Naive thymus-derived CD4-positive, alpha-beta T cell (primary cell): ENCODE results near the gene GRIK1. TPM values are rescaled to one million over a fixed set of nuclear protein-coding genes. Genes with fewer than 3 reads are reported as not detected.

Source experiments
- ATAC-seq: fragments of 150-1000 bp; cut with Tn5 transposase; 2 replicates; pipeline ENCODE4 v1.10.0; 2021; ENCODE audit warnings: mild to moderate bottlenecking, moderate library complexity
- CTCF ChIA-PET: fragments of 350-600 bp; sonication (Branson Sonifier 250); formaldehyde crosslinking; loops from one replicate; lab custom pipeline; 2021; ENCODE audit warnings: antibody characterized with exemption; lab: Charles Lee
- POLR2A ChIA-PET: fragments of 350-600 bp; sonication (Branson Sonifier 250); formaldehyde crosslinking; loops from one replicate; lab custom pipeline; 2021; ENCODE audit warnings: antibody characterized with exemption, inconsistent platforms; lab: Charles Lee
- DNase-seq, 9 donors: peaks; one replicate each; pipeline versions ENCODE4 v3.0.0 to v3.0.0-alpha.2; 2020 to 2022; ENCODE audit warnings: mixed read lengths in 1 of 9
- H3K27ac ChIP-seq: one replicate; pipeline ENCODE4 v1.7.0; 2013; ENCODE audit warnings: mild to moderate bottlenecking, low read depth, low read length, moderate library complexity
- H3K27me3 ChIP-seq, 2 donors: one replicate each; pipeline ENCODE4 v1.7.0; 2013; ENCODE audit warnings: low read length in 2 of 2, mild to moderate bottlenecking in 2 of 2, moderate library complexity in 2 of 2; ENCODE audit not compliant: control insufficient read depth in 2 of 2, insufficient read depth in 2 of 2
- H3K36me3 ChIP-seq, 3 experiments: 1 replicate in 2 of 3; 2 replicates in 1 of 3; pipeline ENCODE4 v1.7.0; 2013; ENCODE audit warnings: low read length in 3 of 3, mild to moderate bottlenecking in 3 of 3, moderate library complexity in 1 of 3; ENCODE audit not compliant: insufficient read depth in 3 of 3, control insufficient read depth in 2 of 3
- H3K4me1 ChIP-seq, 2 donors: one replicate each; pipeline ENCODE4 v1.7.0; 2013; ENCODE audit warnings: low read length in 2 of 2, mild to moderate bottlenecking in 2 of 2, moderate library complexity in 1 of 2; ENCODE audit not compliant: control insufficient read depth in 2 of 2, insufficient read depth in 2 of 2
- H3K4me3 ChIP-seq: 2 replicates; pipeline ENCODE4 v1.7.0; 2013; ENCODE audit warnings: mild to moderate bottlenecking, low read length
- H3K9me3 ChIP-seq, 3 experiments: 1 replicate in 2 of 3; 2 replicates in 1 of 3; pipeline ENCODE4 v1.7.0; 2013; ENCODE audit warnings: low read length in 3 of 3; ENCODE audit not compliant: control insufficient read depth in 2 of 3
- H3K27ac Mint-ChIP-seq, 9 donors: one replicate each; pipeline ENCODE4 v1.8.0; 2020 to 2022; ENCODE audit warnings: mixed read lengths in 9 of 9, mild to moderate bottlenecking in 8 of 9, moderate library complexity in 5 of 9, inconsistent platforms in 2 of 9
- H3K27me3 Mint-ChIP-seq, 5 donors: one replicate each; pipeline ENCODE4 v1.8.0; 2021 to 2022; ENCODE audit warnings: mixed read lengths in 5 of 5, mild to moderate bottlenecking in 1 of 5
- H3K36me3 Mint-ChIP-seq, 5 donors: one replicate each; pipeline ENCODE4 v1.8.0; 2020 to 2022; ENCODE audit warnings: mixed read lengths in 5 of 5, mild to moderate bottlenecking in 3 of 5, inconsistent platforms in 1 of 5
- H3K4me1 Mint-ChIP-seq, 7 donors: one replicate each; pipeline ENCODE4 v1.8.0; 2020 to 2022; ENCODE audit warnings: mixed read lengths in 7 of 7, mild to moderate bottlenecking in 3 of 7, inconsistent platforms in 1 of 7
- H3K4me3 Mint-ChIP-seq, 10 donors: one replicate each; pipeline ENCODE4 v1.8.0; 2020 to 2022; ENCODE audit warnings: mild to moderate bottlenecking in 10 of 10, mixed read lengths in 10 of 10, moderate library complexity in 6 of 10, inconsistent platforms in 2 of 10
- H3K9me3 Mint-ChIP-seq, 11 donors: one replicate each; pipeline ENCODE4 v1.8.0; 2020 to 2022; ENCODE audit warnings: mixed read lengths in 11 of 11, mild to moderate bottlenecking in 4 of 11, inconsistent platforms in 1 of 11, moderate library complexity in 1 of 11
- intact Hi-C, 2 donors: fragments of 100-400 bp; cut with micrococcal nuclease; formaldehyde crosslinking; loops; one replicate each; pipeline ENCODE4 v1.15.1; 2023
- polyA plus RNA-seq, 2 donors: library from polyadenylated mRNA; unstranded; fragments of 300-500 nt; fragmentation: Illumina TruSeq; gene quantifications; one replicate each; pipeline ENCODE4 v1.2.3, GENCODE V29; 2021
- total RNA-seq, 6 experiments: library from RNA in 5 of 6; stranded (reverse) in 5 of 6; gene quantifications; 1 replicate in 5 of 6; 2 replicates in 1 of 6; pipeline ENCODE4 v1.2.3 and lab custom pipeline; 2021 to 2026

Gene GRIK1
- total and polyA plus RNA-seq, 7 experiments from 2014 or later, result 0.10 TPM; not detected in 6

GRCh38 chr21:29943885-29944284, 4.1 kb upstream of the GRIK1 start:
- Histone ChIP-seq H3K4me1 (no peaks in the 10 kb centered on the region), H3K4me3 (no peak overlapping the region), H3K9me3 (no peaks in the 10 kb centered on the region), H3K36me3 (no peaks in the 10 kb centered on the region), H3K27ac (no peak overlapping the region), H3K27me3 (no peaks in the 10 kb centered on the region)
- ATAC-seq, result no peak
- intact Hi-C loops, result no loop called here
- POLR2A ChIA-PET, result no interaction called here
- Mint-ChIP-seq H3K27me3 (peaks cover 20 to 48% (median 35%) of the 10 kb centered on the region in 5 donors), H3K4me3 (no peak overlapping the region), H3K36me3 (peaks cover 0 to 3% (median 0%) of the 10 kb centered on the region in 5 donors), H3K9me3 (peaks cover 0 to 20% (median 6%) of the 10 kb centered on the region in 11 donors), H3K27ac (no peak overlapping the region), H3K4me1 (peaks cover 0 to 8% (median 5%) of the 10 kb centered on the region in 7 donors)
- CTCF ChIA-PET, result no interaction called here
- no peak for DNase-seq

- Histone ChIP-seq H3K4me1 (no peaks in the 10 kb centered on the region), H3K4me3 (no peak overlapping the region), H3K36me3 (no peaks in the 10 kb centered on the region), H3K9me3 (no peaks in the 10 kb centered on the region), H3K27ac (no peak overlapping the region), H3K27me3 (no peaks in the 10 kb centered on the region)
- intact Hi-C loops, result no loop called here
- H3K27ac Mint-ChIP-seq, result no peak overlapping the region
- DNase-seq (no peak), ATAC-seq (no peak)
- no peak overlapping the region for H3K4me3 Mint-ChIP-seq
- peaks cover 0 to 3% (median 0%) of the 10 kb centered on the region in 5 donors for H3K36me3 Mint-ChIP-seq
- POLR2A ChIA-PET, result no interaction called here
- H3K4me1 Mint-ChIP-seq, result peaks cover 0 to 8% (median 5%) of the 10 kb centered on the region in 7 donors
- CTCF ChIA-PET, result no interaction called here
- peaks cover 35 to 61% (median 53%) of the 10 kb centered on the region in 5 donors for H3K27me3 Mint-ChIP-seq
- H3K9me3 Mint-ChIP-seq, result peaks cover 0 to 18% (median 6%) of the 10 kb centered on the region in 11 donors
These were observed 2.2 kb upstream of the GRIK1 start for GRCh38 chr21:29942034-29942433.

- Histone ChIP-seq H3K9me3 (no peaks in the 10 kb centered on the region), H3K36me3 (no peaks in the 10 kb centered on the region), H3K4me1 (no peaks in the 10 kb centered on the region), H3K27ac (no peak overlapping the region), H3K4me3 (no peak overlapping the region), H3K27me3 (no peaks in the 10 kb centered on the region)
- peaks cover 35 to 62% (median 58%) of the 10 kb centered on the region in 5 donors for H3K27me3 Mint-ChIP-seq
- intact Hi-C loops, result no loop called here
- H3K27ac Mint-ChIP-seq, result no peak overlapping the region
- ATAC-seq (no peak), DNase-seq (no peak)
- ChIA-PET CTCF (no interaction called here), POLR2A (no interaction called here)
- H3K4me1 Mint-ChIP-seq, result peaks cover 0 to 8% (median 5%) of the 10 kb centered on the region in 7 donors
- H3K36me3 Mint-ChIP-seq, result peaks cover 0 to 3% (median 0%) of the 10 kb centered on the region in 5 donors
- H3K4me3 Mint-ChIP-seq, result no peak overlapping the region
- peaks cover 0 to 16% (median 6%) of the 10 kb centered on the region in 11 donors for H3K9me3 Mint-ChIP-seq
These were observed 1.2 kb upstream of the GRIK1 start for GRCh38 chr21:29940991-29941390.

GRCh38 chr21:29940361-29940760, 565 bp upstream of the GRIK1 start:
- ATAC-seq (no peak), DNase-seq (no peak)
- peaks cover 0 to 3% (median 0%) of the 10 kb centered on the region in 5 donors for H3K36me3 Mint-ChIP-seq
- Histone ChIP-seq H3K4me3 (no peak overlapping the region), H3K36me3 (no peaks in the 10 kb centered on the region), H3K27ac (no peak overlapping the region), H3K27me3 (no peaks in the 10 kb centered on the region), H3K9me3 (no peaks in the 10 kb centered on the region), H3K4me1 (no peaks in the 10 kb centered on the region)
- no peak overlapping the region for H3K27ac Mint-ChIP-seq
- intact Hi-C loops, result no loop called here
- peaks cover 0 to 8% (median 5%) of the 10 kb centered on the region in 7 donors for H3K4me1 Mint-ChIP-seq
- H3K9me3 Mint-ChIP-seq, result peaks cover 0 to 16% (median 6%) of the 10 kb centered on the region in 11 donors
- CTCF ChIA-PET, result no interaction called here
- peaks cover 35 to 62% (median 58%) of the 10 kb centered on the region in 5 donors for H3K27me3 Mint-ChIP-seq
- POLR2A ChIA-PET, result no interaction called here
- peak overlapping the region in 1 of 10 donors; percentile 28 for H3K4me3 Mint-ChIP-seq

- Mint-ChIP-seq H3K4me3 (peak overlapping the region in 5 of 10 donors; percentile 3 to 35 (median 17)), H3K36me3 (peaks cover 0 to 3% (median 0%) of the 10 kb centered on the region in 5 donors), H3K4me1 (peaks cover 0 to 8% (median 5%) of the 10 kb centered on the region in 7 donors), H3K27ac (no peak overlapping the region), H3K27me3 (peaks cover 35 to 63% (median 57%) of the 10 kb centered on the region in 5 donors), H3K9me3 (peaks cover 0 to 15% (median 6%) of the 10 kb centered on the region in 11 donors)
- Histone ChIP-seq H3K27ac (no peak overlapping the region), H3K4me3 (no peak overlapping the region), H3K27me3 (no peaks in the 10 kb centered on the region), H3K4me1 (no peaks in the 10 kb centered on the region), H3K9me3 (no peaks in the 10 kb centered on the region), H3K36me3 (no peaks in the 10 kb centered on the region)
- ATAC-seq, result no peak
- intact Hi-C loops, result no loop called here
- ChIA-PET POLR2A (no interaction called here), CTCF (no interaction called here)
- no peak for DNase-seq
These were observed 482 bp downstream of the GRIK1 start for GRCh38 chr21:29939104-29939923.

GRCh38 chr21:29938776-29939103, 1.1 kb downstream of the GRIK1 start:
- intact Hi-C loops, result no loop called here
- H3K27ac Mint-ChIP-seq, result no peak overlapping the region
- no peak for DNase-seq

More at GRCh38 chr21:29938776-29939103, 1.1 kb downstream of the GRIK1 start:
- Mint-ChIP-seq H3K27me3 (peaks cover 35 to 61% (median 51%) of the 10 kb centered on the region in 5 donors), H3K9me3 (peaks cover 0 to 11% (median 6%) of the 10 kb centered on the region in 11 donors), H3K36me3 (peaks cover 0 to 3% (median 0%) of the 10 kb centered on the region in 5 donors), H3K4me3 (no peak overlapping the region), H3K4me1 (peaks cover 0 to 8% (median 5%) of the 10 kb centered on the region in 7 donors)
- Histone ChIP-seq H3K36me3 (no peaks in the 10 kb centered on the region), H3K27me3 (no peaks in the 10 kb centered on the region), H3K4me3 (no peak overlapping the region), H3K27ac (no peak overlapping the region), H3K4me1 (no peaks in the 10 kb centered on the region), H3K9me3 (no peaks in the 10 kb centered on the region)
- no peak for ATAC-seq
- ChIA-PET POLR2A (no interaction called here), CTCF (no interaction called here)
